ENCODE data around the gene NR2C2. TPM values are rescaled to one million over a fixed set of nuclear protein-coding genes. Genes with fewer than 3 reads are reported as not detected.

NR2C2 gene
- polyA plus RNA-seq, 1 donor (not counting 4 experiments of a cell fraction or from before 2014, with no cell fraction given), result 9.4 TPM

- DNase-seq (ENCODE audit: low read depth, low spot score), result no peak
- dilution Hi-C loops (cut with MboI; ENCODE audit: extremely low pct_ligation_motif_present, low sequenced_read_pairs), result no loop called here
- peaks cover 28% of the 10 kb centered on the region in 2 experiments for H3K36me3 ChIP-seq (ENCODE audit: control insufficient read depth in 2 of 2, extremely low read depth in 1 of 2, insufficient read depth in 2 of 2, low read length in 2 of 2)
- H3K27me3 ChIP-seq (ENCODE audit: control insufficient read depth, extremely low read depth, insufficient read depth, low read length), result no peaks in the 10 kb centered on the region
- H3K9me3 ChIP-seq (ENCODE audit: control insufficient read depth, low read depth, low read length), result no peaks in the 10 kb centered on the region
- no peak overlapping the region for H3K4me2 ChIP-seq (ENCODE audit: control insufficient read depth, extremely low read depth, insufficient read depth, low read depth, low read length)
- H3K4me1 ChIP-seq (ENCODE audit: control insufficient read depth, extremely low read depth, insufficient read depth, low read length), result no peaks in the 10 kb centered on the region
- TF ChIP-seq CTCF (optimal IDR thresholded peaks at IDR 0.05 in 1 of 3, IDR thresholded peaks at IDR 0.05 in 1 of 3, conservative IDR thresholded peaks at IDR 0.05 in 1 of 3; ENCODE audit: extremely low read depth in 1 of 3, insufficient read depth in 2 of 3, low read length in 3 of 3) (no peak), EZH2 (IDR thresholded peaks at IDR 0.05; ENCODE audit: low read length) (no peak)
- no peaks in the 10 kb centered on the region for H4K20me1 ChIP-seq (ENCODE audit: control insufficient read depth, extremely low read depth, insufficient read depth, low read length)
- no peak overlapping the region for H3K4me3 ChIP-seq (ENCODE audit: control insufficient read depth in 2 of 3, extremely low read depth in 1 of 3, insufficient read depth in 2 of 3, low read depth in 1 of 3, low read length in 3 of 3)
- H3K79me2 ChIP-seq (ENCODE audit: control insufficient read depth, insufficient read depth, low read length), result no peaks in the 10 kb centered on the region
- no peak overlapping the region for H3K27ac ChIP-seq (ENCODE audit: control insufficient read depth, insufficient read depth, low read length)
- H2AFZ ChIP-seq (ENCODE audit: control insufficient read depth, low read length), result no peak overlapping the region
- H3K9me1 ChIP-seq (ENCODE audit: control insufficient read depth, extremely low read depth, insufficient read depth, low read length), result no peaks in the 10 kb centered on the region
- no peak for FAIRE-seq
- no peak overlapping the region for H3K9ac ChIP-seq (ENCODE audit: control insufficient read depth, extremely low read depth, insufficient read depth, low read length)
Measured at GRCh38 chr3:15071699-15072098, 124.3 kb downstream of the NR2C2 start.

GRCh38 chr3:15074500-15074899 lies 127.1 kb downstream of the NR2C2 start:
- Histone ChIP-seq H3K36me3 (ENCODE audit: control insufficient read depth in 2 of 2, extremely low read depth in 1 of 2, insufficient read depth in 2 of 2, low read length in 2 of 2) (peaks cover 42 to 43% of the 10 kb centered on the region in 2 experiments), H3K79me2 (ENCODE audit: control insufficient read depth, insufficient read depth, low read length) (no peaks in the 10 kb centered on the region), H3K9me3 (ENCODE audit: control insufficient read depth, low read depth, low read length) (no peaks in the 10 kb centered on the region)

More at GRCh38 chr3:15074500-15074899, 127.1 kb downstream of the NR2C2 start:
- dilution Hi-C loops (cut with MboI; ENCODE audit: extremely low pct_ligation_motif_present, low sequenced_read_pairs), result no loop called here
- H3K27ac ChIP-seq (ENCODE audit: control insufficient read depth, insufficient read depth, low read length), result no peak overlapping the region
- no peak overlapping the region for H3K9ac ChIP-seq (ENCODE audit: control insufficient read depth, extremely low read depth, insufficient read depth, low read length)
- H3K4me1 ChIP-seq (ENCODE audit: control insufficient read depth, extremely low read depth, insufficient read depth, low read length), result no peaks in the 10 kb centered on the region
- TF ChIP-seq CTCF (optimal IDR thresholded peaks at IDR 0.05 in 1 of 3, IDR thresholded peaks at IDR 0.05 in 1 of 3, conservative IDR thresholded peaks at IDR 0.05 in 1 of 3; ENCODE audit: extremely low read depth in 1 of 3, insufficient read depth in 2 of 3, low read length in 3 of 3), result no peak
- TF ChIP-seq EZH2 (IDR thresholded peaks at IDR 0.05; ENCODE audit: low read length), result no peak
- H3K4me2 ChIP-seq (ENCODE audit: control insufficient read depth, extremely low read depth, insufficient read depth, low read depth, low read length), result no peak overlapping the region
- DNase-seq (ENCODE audit: low read depth, low spot score) (no peak), FAIRE-seq (no peak)
- no peaks in the 10 kb centered on the region for H3K27me3 ChIP-seq (ENCODE audit: control insufficient read depth, extremely low read depth, insufficient read depth, low read length)
- no peaks in the 10 kb centered on the region for H4K20me1 ChIP-seq (ENCODE audit: control insufficient read depth, extremely low read depth, insufficient read depth, low read length)
- H3K4me3 ChIP-seq (ENCODE audit: control insufficient read depth in 2 of 3, extremely low read depth in 1 of 3, insufficient read depth in 2 of 3, low read depth in 1 of 3, low read length in 3 of 3), result no peak overlapping the region
- no peaks in the 10 kb centered on the region for H3K9me1 ChIP-seq (ENCODE audit: control insufficient read depth, extremely low read depth, insufficient read depth, low read length)
- H2AFZ ChIP-seq (ENCODE audit: control insufficient read depth, low read length), result no peak overlapping the region

All from keratinocyte (primary cell).